Femur (tissue), 1 donor: ENCODE measurements around the gene TMPRSS7.

Experiments
- DNase-seq: peaks from one replicate; pipeline ENCODE4 v3.0.0-alpha.2; 2017

Gene TMPRSS7

DNA sequence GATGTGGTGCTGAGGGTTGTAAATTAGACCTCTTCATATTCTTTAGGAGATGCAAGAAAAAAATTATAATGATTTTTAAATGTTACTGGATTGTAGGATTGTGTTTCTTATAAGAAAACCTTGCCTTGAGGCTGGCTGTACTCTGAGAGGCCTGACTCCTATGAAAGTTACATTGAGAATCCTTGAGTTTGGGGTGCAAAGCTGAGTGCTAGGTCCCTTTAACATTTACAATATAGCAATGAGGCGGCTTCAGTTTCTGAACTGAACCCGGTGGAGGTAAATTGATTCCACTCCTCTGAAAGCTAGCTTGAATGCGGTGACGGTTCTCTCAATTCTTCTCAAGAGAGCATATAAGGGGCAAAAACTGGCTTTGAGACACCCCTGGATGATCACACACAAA lies at the start of gene TMPRSS7:
Gene TMPRSS7 (plus strand): TSS at position 301 of the 400 bp plus-strand sequence. CDS start 110 bp downstream, outside the sequence.
- no peak for DNase-seq

DNA sequence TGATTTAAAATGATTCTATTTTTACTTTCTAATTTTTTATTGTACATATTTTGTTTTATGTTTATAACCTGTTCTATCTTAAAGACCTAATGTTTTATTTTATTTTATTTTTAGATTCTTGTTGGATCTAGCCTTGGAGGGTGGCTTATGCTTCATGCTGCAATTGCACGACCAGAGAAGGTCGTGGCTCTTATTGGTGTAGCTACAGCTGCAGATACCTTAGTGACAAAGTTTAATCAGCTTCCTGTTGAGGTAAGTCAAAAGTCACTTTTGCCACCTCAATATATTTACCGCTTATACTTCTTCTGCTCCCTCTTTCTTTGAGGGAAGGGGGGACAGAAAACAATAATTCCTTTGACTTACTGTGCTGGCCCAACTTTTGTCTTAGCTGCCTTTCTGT lies 47.7 kb upstream of the TMPRSS7 start:
- DNase-seq = no peak

DNA sequence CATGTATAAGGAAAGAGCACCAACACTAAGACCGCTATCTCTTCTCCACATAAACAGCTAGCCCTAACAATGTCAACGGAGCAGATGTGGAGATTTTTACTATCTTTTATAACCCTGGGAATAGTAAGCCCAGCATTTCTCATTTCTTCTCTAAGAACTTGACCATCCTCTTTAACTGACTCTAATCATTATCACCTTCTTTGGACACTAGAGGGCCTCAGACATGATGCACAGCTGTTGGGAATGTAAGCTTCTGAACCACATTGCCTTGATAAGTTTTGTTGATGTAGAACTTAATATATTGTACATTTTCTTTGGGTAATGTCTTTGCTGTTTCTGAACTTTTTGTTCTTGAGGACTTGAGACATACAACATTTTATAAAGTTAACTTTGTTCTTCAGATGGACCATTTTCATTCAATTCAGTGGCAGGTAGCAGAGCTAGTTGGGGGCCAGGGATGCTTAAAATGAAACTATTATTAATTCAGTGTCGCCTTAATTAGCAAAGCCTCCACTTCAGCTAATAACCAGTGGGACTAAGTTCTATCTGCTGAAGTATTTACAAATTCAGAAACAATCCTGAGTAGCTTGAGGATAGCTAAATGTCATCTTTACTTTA lies 45.4 kb upstream of the TMPRSS7 start:
- no peak for DNase-seq

DNA sequence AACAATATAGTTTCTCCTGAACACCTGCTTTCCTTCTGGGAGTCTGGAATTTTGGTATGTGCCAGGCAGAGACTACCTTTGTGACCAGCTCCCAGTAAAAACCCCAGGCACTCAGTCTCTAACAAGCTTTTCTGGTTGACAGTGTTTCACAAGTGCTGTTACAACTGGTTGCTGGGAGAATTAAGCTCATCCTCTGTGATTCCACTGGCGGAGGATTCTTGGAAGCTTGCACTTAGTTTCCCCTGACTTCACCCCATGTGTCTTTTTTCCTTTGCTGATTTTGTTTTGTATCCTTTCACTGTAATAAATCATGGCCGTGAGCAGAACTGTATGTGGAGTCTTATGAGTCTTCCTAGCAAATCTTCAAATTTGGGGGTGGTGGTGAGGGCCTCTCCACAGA lies 41.5 kb upstream of the TMPRSS7 start:
- DNase-seq = no peak

- peak; percentile 46 for DNase-seq
Measured at GRCh38 chr3:111998636-111999483, 35.7 kb upstream of the TMPRSS7 start, which contains the start of gene TAGLN3. Gene TAGLN3, plus strand, starts transcription at chr3:111998922. Its CDS starts 501 bp downstream, at chr3:111999423.

DNA sequence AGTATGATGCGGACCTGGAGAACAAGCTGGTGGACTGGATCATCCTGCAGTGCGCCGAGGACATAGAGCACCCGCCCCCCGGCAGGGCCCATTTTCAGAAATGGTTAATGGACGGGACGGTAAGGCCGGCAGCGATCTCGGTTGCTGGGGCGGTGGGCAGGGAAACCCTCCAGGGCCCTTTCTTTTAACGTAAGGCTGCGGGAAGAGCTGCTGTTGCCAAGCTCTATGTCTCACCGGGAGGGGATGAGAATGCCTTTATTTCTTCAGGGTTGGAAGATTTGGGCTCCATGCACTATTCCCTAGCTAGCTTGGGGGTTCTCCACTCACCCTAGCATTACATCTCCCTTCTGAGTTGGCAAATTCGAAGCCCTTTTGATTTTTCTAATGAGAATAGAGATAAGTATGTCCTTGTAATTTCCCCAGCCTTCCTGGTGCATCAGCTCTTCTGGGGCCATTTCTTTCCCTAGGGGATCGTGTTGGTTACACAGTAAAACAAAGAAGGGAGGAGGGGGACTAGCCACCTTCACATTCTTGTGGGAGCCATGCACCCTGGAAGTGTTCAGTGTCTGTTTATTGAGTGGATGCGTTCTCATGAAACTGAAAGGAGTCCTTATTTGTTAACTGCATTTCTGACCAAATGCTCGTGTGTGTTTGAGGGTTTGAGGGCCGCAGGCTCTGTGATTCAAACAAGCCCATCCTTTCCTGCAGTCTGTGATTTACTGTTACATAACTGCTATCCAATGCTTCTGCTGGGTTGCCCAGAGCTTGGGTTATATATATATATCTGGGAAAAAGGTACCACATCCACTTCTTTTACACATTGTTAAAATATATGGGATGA lies 34.8 kb upstream of the TMPRSS7 start:
- no peak for DNase-seq

DNA sequence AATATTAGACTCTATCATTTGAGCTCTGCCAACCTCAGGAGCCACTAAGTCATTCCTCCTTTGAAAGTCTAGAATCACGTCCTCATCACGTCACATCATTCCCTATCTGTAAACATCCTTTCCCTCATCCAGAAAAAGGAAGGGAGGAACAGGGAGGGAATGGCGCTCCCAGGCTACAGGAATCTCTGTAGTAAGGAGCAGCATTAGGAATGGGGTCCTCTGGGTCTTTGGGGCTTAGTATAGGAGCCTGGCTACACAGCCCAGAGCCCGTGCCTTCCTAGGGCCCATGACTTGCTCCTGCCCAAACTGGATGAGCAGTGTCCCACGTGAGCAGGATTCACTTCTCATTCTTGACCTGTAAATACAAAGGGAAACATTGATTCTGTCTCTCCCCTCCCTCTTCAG lies 34.2 kb upstream of the TMPRSS7 start:
- no peak for DNase-seq

GRCh38 chr3:112000966-112001365 lies 33.6 kb upstream of the TMPRSS7 start:
- no peak for DNase-seq

DNA sequence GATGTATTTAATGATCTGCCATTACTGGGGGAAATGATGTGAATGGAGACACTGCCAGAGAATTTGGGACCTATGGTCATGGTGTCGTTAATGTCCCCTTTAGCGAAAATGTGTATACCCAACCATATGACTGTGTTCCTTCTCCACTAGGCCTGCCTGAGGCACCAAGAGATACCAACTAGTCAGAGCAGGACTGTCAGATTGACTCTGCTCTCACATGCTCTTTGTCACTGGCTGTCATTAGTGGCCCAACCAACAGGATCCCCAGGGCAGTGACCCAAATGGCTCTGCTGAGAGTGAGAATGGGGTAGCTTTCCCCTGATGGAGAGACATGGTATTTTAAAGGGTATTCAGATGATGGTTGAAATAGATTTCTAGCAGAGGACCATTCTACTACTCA lies 33.0 kb upstream of the TMPRSS7 start:
- no peak for DNase-seq

DNA sequence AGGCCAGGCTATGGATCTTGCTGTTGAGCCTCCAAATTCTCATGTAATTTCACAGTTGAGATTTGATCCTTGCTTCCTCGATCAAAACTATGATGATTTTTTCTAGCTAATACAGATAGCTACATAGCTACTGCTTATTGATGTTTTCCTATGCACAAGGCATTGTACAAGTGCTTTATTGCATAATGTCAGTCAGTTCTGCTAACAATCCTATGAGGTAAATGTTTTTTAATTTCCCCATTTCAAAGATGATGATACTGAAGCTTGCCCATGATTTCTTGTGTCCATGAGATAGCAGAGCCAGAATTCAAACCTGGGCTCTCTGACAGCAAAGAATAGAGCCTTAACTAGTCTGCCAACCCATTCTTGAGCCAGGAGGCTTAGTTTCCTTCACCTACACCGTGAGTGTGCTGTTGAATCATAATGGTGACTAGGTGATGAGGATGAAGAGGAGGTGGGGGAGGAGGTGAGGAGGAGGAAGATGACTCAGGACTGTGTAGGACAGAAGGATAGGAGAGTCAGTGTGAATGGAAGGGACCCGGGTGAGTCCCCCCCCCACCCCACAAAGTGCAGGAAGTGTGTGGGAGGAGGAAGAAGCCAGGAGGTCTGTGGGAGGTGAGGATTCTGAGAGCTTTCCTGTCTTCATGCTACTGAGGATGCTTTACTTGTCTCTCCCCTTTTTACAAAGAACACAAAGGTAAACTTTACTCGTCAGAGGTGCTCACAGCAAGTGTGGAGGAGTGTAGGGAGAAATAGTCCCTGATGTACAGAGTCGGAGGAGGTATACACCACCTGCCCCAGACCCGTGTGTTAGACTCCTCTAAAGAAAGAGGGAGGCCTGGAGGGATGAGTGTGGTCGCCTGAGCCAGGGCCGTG lies 32.2 kb upstream of the TMPRSS7 start:
- DNase-seq = no peak

GRCh38 chr3:112003321-112004080 lies 31.0 kb upstream of the TMPRSS7 start:
- no peak for DNase-seq

- DNase-seq = no peak
Measured at GRCh38 chr3:112004187-112004586, 30.3 kb upstream of the TMPRSS7 start.

- no peak for DNase-seq
Measured at GRCh38 chr3:112004669-112005068, 29.9 kb upstream of the TMPRSS7 start.

DNA sequence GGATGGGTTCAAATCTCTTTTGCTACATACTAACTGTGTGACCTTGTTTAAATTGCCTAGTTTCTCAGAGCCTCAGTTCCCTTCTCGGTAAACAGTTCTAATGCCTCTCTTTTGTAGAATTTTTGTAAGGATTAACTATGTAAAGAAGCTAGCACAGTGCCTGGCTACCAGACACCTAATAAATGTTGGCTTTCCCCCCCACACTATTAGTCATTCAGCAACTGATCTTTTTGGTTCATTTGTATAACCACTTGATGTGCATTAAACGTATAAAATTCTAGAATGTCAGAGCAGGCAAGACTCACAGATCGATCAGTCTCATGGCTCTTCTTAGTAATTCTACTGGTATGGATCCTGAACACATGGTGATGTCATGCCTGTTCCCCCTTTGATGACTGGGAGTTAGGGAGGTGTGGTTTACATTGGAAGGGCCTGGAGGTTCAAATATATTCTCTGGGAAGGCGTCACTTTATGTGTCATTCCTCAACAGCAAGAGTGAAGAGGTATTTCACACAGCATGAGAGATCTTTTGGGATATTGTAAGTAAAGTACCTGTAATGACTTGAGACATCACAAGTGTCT lies 29.4 kb upstream of the TMPRSS7 start:
- no peak for DNase-seq

DNA sequence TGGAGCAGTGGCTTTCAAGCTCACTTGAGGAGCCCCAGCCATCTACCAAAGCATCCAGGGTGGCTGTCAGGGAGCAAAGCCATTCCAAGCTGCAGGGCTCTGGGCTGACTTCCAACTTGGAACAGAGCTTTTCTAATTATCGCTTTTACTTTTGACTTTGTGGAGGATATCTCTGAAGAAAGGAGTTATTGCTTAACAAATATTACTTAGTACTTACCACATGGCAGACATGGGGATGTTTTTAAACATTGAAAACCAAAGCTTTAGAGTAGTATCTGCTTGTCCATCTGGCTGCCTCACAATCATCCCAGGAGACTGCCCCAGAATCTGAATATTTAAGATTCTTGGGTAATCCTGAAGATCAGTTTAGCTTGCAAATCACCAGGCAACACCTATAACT lies 26.9 kb upstream of the TMPRSS7 start:
- no peak for DNase-seq

DNA sequence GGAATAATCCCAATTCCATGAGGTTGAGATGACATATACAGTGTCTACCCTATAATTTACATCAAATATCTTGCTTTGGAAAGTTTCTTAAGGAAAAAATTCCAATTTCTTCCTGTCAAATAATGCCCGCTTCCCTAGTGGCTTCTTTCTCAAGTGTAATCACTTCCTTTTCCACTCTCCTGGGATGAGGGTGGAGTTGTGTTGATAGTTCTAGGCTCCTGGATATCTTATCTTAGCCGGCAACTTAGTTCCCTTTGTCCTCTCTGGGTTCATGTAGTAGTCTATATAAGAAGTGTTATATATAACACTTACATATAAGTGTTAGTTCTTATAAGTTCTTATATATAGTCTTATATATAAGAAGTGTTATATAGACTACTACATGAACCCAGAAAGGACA lies 24.9 kb upstream of the TMPRSS7 start:
- no peak for DNase-seq

DNA sequence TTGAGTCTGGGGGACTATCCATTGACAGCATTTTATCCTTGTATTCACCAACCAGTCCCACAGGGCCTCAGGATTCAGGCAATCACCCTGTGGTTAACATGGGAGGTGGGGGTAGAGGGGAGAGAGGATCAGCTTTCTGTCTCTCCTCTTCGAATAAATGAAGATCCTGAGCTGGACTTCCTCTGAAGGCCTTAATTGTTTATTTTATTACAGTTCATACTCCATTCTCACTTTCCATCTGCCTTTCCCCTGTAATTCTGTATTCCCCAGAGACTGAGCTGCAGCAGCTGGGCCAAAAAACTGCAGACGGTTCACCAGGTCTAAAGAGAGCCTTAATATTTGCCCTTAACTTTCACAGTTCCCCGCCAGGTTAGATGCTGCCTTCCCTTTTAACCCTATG lies 23.9 kb upstream of the TMPRSS7 start:
- DNase-seq = no peak

DNA sequence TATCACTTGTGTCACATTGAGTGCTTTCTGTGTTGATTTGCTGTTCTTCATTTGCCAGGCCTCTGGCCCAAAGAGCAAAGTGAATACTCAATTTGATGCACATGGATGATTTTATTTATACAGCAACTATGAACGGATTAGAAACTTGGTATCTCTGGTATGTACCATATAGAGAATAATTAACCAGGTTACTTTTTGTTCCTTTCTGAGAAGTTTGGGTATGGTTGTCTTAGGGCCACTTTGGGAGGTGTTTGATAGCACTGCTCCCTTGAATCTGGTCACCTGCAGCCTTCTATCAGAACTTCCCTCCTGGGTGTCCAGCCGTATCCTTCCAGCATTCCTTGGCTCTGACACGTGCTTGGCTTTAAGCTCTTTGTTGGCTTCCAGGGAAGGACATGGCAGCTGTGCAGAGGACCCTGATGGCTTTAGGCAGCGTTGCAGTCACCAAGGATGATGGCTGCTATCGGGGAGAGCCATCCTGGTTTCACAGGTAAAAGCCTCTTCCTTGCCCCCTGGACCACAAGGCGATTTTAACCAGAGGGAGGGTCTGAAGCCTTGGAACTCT lies 23.1 kb upstream of the TMPRSS7 start:
- DNase-seq = no peak

DNA sequence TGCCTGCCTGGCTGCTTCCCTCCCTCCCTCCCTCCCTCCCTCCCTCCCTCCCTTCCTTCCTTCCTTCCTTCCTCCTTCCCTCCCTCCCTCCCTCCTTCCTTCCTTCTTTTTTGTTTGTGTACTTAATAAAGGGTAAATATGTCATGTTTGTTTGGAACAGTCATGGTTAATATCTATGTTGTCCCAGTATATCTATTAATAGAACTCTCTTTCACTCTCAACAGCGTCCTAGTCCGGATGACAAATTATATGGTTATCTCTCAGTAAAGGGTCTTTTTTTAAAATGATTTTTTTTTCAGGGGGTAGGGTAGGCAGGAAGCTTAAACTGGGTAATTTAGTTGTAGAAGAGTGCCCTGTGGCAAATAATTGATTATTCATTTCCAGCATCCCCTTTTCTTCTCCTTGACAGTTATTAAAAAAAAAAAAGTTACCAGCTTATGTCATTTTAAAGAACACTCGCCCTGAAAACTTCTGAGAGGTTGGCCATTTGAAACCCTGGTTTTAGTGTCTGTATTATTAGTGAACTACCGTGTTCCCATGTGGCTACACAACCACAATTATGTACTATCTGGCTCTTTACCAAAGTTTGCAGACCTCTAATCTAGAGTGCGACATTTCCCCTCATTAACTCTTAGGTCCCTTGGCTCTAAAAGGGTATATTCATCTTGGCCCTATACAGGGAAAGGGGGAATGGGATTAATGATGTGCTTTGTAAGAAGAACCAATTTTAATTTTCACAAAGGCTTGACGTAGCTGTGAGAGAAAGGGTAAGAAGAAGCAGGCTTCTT lies 22.1 kb upstream of the TMPRSS7 start:
- DNase-seq = no peak
